ENCODE data around the gene LRP8.

Gene LRP8

DNA sequence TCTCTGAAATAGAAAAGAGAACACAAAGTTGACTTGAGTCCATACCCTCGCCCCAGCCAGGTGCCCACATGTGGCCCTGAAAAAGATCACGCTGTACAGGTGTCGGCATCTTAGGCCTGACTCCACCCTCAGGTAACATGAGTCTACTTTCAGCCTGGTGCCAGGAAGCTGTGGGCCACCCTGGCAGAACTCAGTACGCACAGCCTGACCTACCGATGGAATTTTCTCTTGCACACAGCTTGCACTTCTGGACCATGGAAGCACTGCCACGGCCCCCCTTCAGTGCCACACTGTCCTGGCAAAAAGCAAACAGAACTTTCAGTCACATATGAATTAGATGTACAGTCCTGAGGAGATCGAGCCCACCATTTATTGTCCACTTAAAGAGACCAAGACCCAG lies 109.7 kb downstream of the LRP8 start:
- Histone ChIP-seq H3K18ac (ENCODE audit: low read length) (no peak overlapping the region), H4K8ac (ENCODE audit: low read depth, low read length) (no peak overlapping the region), H3K27ac (ENCODE audit: low read depth, low read length) (no peak overlapping the region), H3K4me3 (ENCODE audit: low read depth, low read length) (no peak overlapping the region), H3K23ac (ENCODE audit: low read length) (no peak overlapping the region), H3K79me1 (ENCODE audit: low read length) (peaks cover 5% of the 10 kb centered on the region), H3K27me3 (ENCODE audit: insufficient read depth, low read length) (no peaks in the 10 kb centered on the region), H3K14ac (ENCODE audit: low read length) (no peak overlapping the region), H4K12ac (ENCODE audit: low read depth, low read length) (no peak overlapping the region), H3K36me3 (ENCODE audit: control insufficient read depth in 1 of 2, insufficient read depth in 2 of 2, low read length in 2 of 2) (peaks cover 9 to 17% of the 10 kb centered on the region in 2 experiments), H3K4ac (ENCODE audit: low read depth, low read length) (no peak overlapping the region), H2BK120ac (ENCODE audit: insufficient read depth, low read length, poor library complexity) (no peak overlapping the region), H4K91ac (ENCODE audit: low read depth, low read length) (no peak overlapping the region), H2AK5ac (ENCODE audit: low read length) (no peak overlapping the region), H3K79me2 (ENCODE audit: control insufficient read depth, insufficient read depth, low read length, poor library complexity) (peaks cover 3% of the 10 kb centered on the region), H3K9me3 (ENCODE audit: insufficient read depth, low read depth, low read length) (no peaks in the 10 kb centered on the region), H3K4me1 (ENCODE audit: control insufficient read depth in 1 of 2, insufficient read depth in 2 of 2, low read length in 2 of 2) (peaks cover 0 to 9% of the 10 kb centered on the region in 2 experiments), H2AFZ (ENCODE audit: insufficient read depth, low read length, poor library complexity) (no peak overlapping the region), H3K9ac (ENCODE audit: low read length) (no peak overlapping the region), H2BK12ac (ENCODE audit: low read length) (no peak overlapping the region), H3K4me2 (ENCODE audit: low read length) (no peak overlapping the region), H2BK5ac (ENCODE audit: low read depth, low read length, poor library complexity) (no peak overlapping the region)
- DNase-seq, result no peak
- no CpG with 5 or more reads among the region's 7 CpGs for WGBS (ENCODE audit: extremely low coverage, insufficient coverage, insufficient read length)

DNA sequence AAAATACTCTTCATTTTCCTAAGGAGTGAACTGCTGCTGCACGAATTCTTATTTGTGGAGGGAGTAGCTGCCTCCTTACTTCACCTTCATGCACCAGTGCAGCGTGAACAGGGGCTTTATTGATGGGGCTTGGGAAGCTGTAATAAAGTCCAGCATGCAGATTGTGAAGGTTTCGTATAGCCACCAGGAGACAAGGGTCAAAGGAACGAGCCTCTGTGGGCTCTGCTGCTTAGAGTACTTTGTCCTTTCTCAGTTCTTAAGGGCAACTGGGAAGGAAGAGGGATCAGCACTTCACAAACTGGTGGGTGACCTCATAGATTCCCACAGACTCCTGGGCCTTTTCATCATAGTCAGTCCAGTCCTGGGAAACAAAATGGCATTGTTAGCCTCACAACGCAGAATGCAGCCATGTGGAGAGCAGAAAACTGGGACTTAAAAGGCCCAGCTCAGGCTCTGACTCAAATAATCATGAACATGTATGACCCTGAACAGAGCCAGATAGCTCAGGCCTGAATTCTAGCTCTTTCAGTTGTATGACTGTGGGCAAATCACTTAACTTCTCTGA lies 113.4 kb downstream of the LRP8 start:
- Histone ChIP-seq H3K18ac (ENCODE audit: low read length) (no peak overlapping the region), H3K4ac (ENCODE audit: low read depth, low read length) (no peak overlapping the region), H3K4me1 (ENCODE audit: control insufficient read depth in 1 of 2, insufficient read depth in 2 of 2, low read length in 2 of 2) (peaks cover 0 to under 1% of the 10 kb centered on the region in 2 experiments), H2BK120ac (ENCODE audit: insufficient read depth, low read length, poor library complexity) (no peak overlapping the region), H3K9ac (ENCODE audit: low read length) (no peak overlapping the region), H3K9me3 (ENCODE audit: insufficient read depth, low read depth, low read length) (no peaks in the 10 kb centered on the region), H3K4me2 (ENCODE audit: low read length) (no peak overlapping the region), H4K8ac (ENCODE audit: low read depth, low read length) (no peak overlapping the region), H3K79me1 (ENCODE audit: low read length) (no peaks in the 10 kb centered on the region), H2AK5ac (ENCODE audit: low read length) (no peak overlapping the region), H3K23ac (ENCODE audit: low read length) (no peak overlapping the region), H3K14ac (ENCODE audit: low read length) (no peak overlapping the region), H4K12ac (ENCODE audit: low read depth, low read length) (no peak overlapping the region), H3K27me3 (ENCODE audit: insufficient read depth, low read length) (no peaks in the 10 kb centered on the region), H3K27ac (ENCODE audit: low read depth, low read length) (no peak overlapping the region), H2AFZ (ENCODE audit: insufficient read depth, low read length, poor library complexity) (no peak overlapping the region), H2BK5ac (ENCODE audit: low read depth, low read length, poor library complexity) (no peak overlapping the region), H3K36me3 (ENCODE audit: control insufficient read depth in 1 of 2, insufficient read depth in 2 of 2, low read length in 2 of 2) (peaks cover 26 to 37% of the 10 kb centered on the region in 2 experiments), H4K91ac (ENCODE audit: low read depth, low read length) (no peak overlapping the region), H3K79me2 (ENCODE audit: control insufficient read depth, insufficient read depth, low read length, poor library complexity) (no peaks in the 10 kb centered on the region), H2BK12ac (ENCODE audit: low read length) (no peak overlapping the region), H3K4me3 (ENCODE audit: low read depth, low read length) (no peak overlapping the region)
- WGBS (ENCODE audit: extremely low coverage, insufficient coverage, insufficient read length), result no CpG with 5 or more reads among the region's 5 CpGs
- DNase-seq, result no peak

DNA sequence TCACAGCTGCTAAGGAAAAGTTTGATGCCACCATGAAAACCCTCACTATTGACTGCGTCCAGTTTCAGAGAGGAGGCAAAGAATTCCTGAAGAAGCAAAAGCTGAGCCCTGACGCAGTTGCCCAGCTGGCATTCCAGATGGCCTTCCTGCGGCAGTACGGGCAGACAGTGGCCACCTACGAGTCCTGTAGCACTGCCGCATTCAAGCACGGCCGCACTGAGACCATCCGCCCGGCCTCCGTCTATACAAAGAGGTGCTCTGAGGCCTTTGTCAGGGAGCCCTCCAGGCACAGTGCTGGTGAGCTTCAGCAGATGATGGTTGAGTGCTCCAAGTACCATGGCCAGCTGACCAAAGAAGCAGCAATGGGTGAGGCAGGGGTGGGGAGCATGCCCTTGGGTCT lies 116.9 kb downstream of the LRP8 start:
- Histone ChIP-seq H3K27me3 (ENCODE audit: insufficient read depth, low read length) (no peaks in the 10 kb centered on the region), H3K4me2 (ENCODE audit: low read length) (no peak overlapping the region), H3K4ac (ENCODE audit: low read depth, low read length) (no peak overlapping the region), H3K14ac (ENCODE audit: low read length) (no peak overlapping the region), H2AK5ac (ENCODE audit: low read length) (no peak overlapping the region), H3K36me3 (ENCODE audit: control insufficient read depth in 1 of 2, insufficient read depth in 2 of 2, low read length in 2 of 2) (peaks cover 29 to 46% of the 10 kb centered on the region in 2 experiments), H3K4me1 (ENCODE audit: control insufficient read depth in 1 of 2, insufficient read depth in 2 of 2, low read length in 2 of 2) (no peaks in the 10 kb centered on the region), H2BK120ac (ENCODE audit: insufficient read depth, low read length, poor library complexity) (no peak overlapping the region), H4K12ac (ENCODE audit: low read depth, low read length) (no peak overlapping the region), H3K9me3 (ENCODE audit: insufficient read depth, low read depth, low read length) (peaks cover 4% of the 10 kb centered on the region), H4K91ac (ENCODE audit: low read depth, low read length) (no peak overlapping the region), H2BK12ac (ENCODE audit: low read length) (no peak overlapping the region), H4K8ac (ENCODE audit: low read depth, low read length) (no peak overlapping the region), H3K79me2 (ENCODE audit: control insufficient read depth, insufficient read depth, low read length, poor library complexity) (no peaks in the 10 kb centered on the region), H2BK5ac (ENCODE audit: low read depth, low read length, poor library complexity) (no peak overlapping the region), H3K9ac (ENCODE audit: low read length) (no peak overlapping the region), H3K79me1 (ENCODE audit: low read length) (no peaks in the 10 kb centered on the region), H3K18ac (ENCODE audit: low read length) (no peak overlapping the region), H3K27ac (ENCODE audit: low read depth, low read length) (no peak overlapping the region), H3K23ac (ENCODE audit: low read length) (no peak overlapping the region), H3K4me3 (ENCODE audit: low read depth, low read length) (no peak overlapping the region), H2AFZ (ENCODE audit: insufficient read depth, low read length, poor library complexity) (no peak overlapping the region)
- no CpG with 5 or more reads among the region's 11 CpGs for WGBS (ENCODE audit: extremely low coverage, insufficient coverage, insufficient read length)
- DNase-seq, result no peak

DNA sequence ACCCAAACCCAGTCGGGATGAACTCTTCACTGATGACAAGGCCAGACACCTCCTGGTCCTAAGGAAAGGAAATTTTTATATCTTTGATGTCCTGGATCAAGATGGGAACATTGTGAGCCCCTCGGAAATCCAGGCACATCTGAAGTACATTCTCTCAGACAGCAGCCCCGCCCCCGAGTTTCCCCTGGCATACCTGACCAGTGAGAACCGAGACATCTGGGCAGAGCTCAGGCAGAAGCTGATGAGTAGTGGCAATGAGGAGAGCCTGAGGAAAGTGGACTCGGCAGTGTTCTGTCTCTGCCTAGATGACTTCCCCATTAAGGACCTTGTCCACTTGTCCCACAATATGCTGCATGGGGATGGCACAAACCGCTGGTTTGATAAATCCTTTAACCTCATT lies 117.5 kb downstream of the LRP8 start:
- no peak overlapping the region for H3K4ac ChIP-seq (ENCODE audit: low read depth, low read length)
- DNase-seq, result no peak
- H4K91ac ChIP-seq (ENCODE audit: low read depth, low read length), result no peak overlapping the region
- no peak overlapping the region for H3K18ac ChIP-seq (ENCODE audit: low read length)
- H3K36me3 ChIP-seq (ENCODE audit: control insufficient read depth in 1 of 2, insufficient read depth in 2 of 2, low read length in 2 of 2), result peaks cover 32 to 47% of the 10 kb centered on the region in 2 experiments
- no peak overlapping the region for H4K8ac ChIP-seq (ENCODE audit: low read depth, low read length)
- H3K79me1 ChIP-seq (ENCODE audit: low read length), result no peaks in the 10 kb centered on the region
- H2AFZ ChIP-seq (ENCODE audit: insufficient read depth, low read length, poor library complexity), result no peak overlapping the region
- H3K4me3 ChIP-seq (ENCODE audit: low read depth, low read length), result no peak overlapping the region
- H3K27me3 ChIP-seq (ENCODE audit: insufficient read depth, low read length), result no peaks in the 10 kb centered on the region
- no peak overlapping the region for H4K12ac ChIP-seq (ENCODE audit: low read depth, low read length)
- no peaks in the 10 kb centered on the region for H3K79me2 ChIP-seq (ENCODE audit: control insufficient read depth, insufficient read depth, low read length, poor library complexity)
- no peak overlapping the region for H2BK12ac ChIP-seq (ENCODE audit: low read length)
- no peak overlapping the region for H3K4me2 ChIP-seq (ENCODE audit: low read length)
- H3K9me3 ChIP-seq (ENCODE audit: insufficient read depth, low read depth, low read length), result peaks cover 7% of the 10 kb centered on the region
- H2BK5ac ChIP-seq (ENCODE audit: low read depth, low read length, poor library complexity), result no peak overlapping the region
- H3K23ac ChIP-seq (ENCODE audit: low read length), result no peak overlapping the region
- WGBS (ENCODE audit: extremely low coverage, insufficient coverage, insufficient read length), result no CpG with 5 or more reads among the region's 7 CpGs
- H3K14ac ChIP-seq (ENCODE audit: low read length), result no peak overlapping the region
- no peak overlapping the region for H2AK5ac ChIP-seq (ENCODE audit: low read length)
- H2BK120ac ChIP-seq (ENCODE audit: insufficient read depth, low read length, poor library complexity), result no peak overlapping the region
- no peak overlapping the region for H3K27ac ChIP-seq (ENCODE audit: low read depth, low read length)
- no peaks in the 10 kb centered on the region for H3K4me1 ChIP-seq (ENCODE audit: control insufficient read depth in 1 of 2, insufficient read depth in 2 of 2, low read length in 2 of 2)
- H3K9ac ChIP-seq (ENCODE audit: low read length), result no peak overlapping the region
